IPS-20b (cell line): ENCODE measurements around the gene RPAP3.

ENCODE experiments used
- H3K27ac ChIP-seq: one replicate; pipeline ENCODE4 v1.5.1; 2013; ENCODE audit warnings: low read length
- H3K27me3 ChIP-seq: 2 replicates; pipeline ENCODE4 v1.6.1; 2013; ENCODE audit warnings: mild to moderate bottlenecking, low read length, inconsistent platforms; ENCODE audit not compliant: insufficient read depth
- H3K36me3 ChIP-seq: 2 replicates; pipeline ENCODE4 v1.6.1; 2013; ENCODE audit warnings: low read depth, mild to moderate bottlenecking, inconsistent platforms, low read length, moderate library complexity; ENCODE audit not compliant: insufficient read depth
- H3K4me1 ChIP-seq: 2 replicates; pipeline ENCODE4 v1.6.1; 2013; ENCODE audit warnings: mild to moderate bottlenecking, control low read depth, inconsistent platforms, low read length, moderate library complexity; ENCODE audit not compliant: insufficient read depth
- H3K4me3 ChIP-seq: 2 replicates; pipeline ENCODE4 v1.5.1; 2013; ENCODE audit warnings: mild to moderate bottlenecking, low read length, inconsistent platforms
- H3K9ac ChIP-seq: 2 replicates; pipeline ENCODE4 v1.6.1; 2013; ENCODE audit warnings: low read depth, mild to moderate bottlenecking, inconsistent platforms, low read length, moderate library complexity
- H3K9me3 ChIP-seq: 2 replicates; pipeline ENCODE4 v1.6.1; 2013; ENCODE audit warnings: mild to moderate bottlenecking, low read depth, low read length, inconsistent platforms; ENCODE audit not compliant: insufficient read depth

Gene RPAP3

DNA sequence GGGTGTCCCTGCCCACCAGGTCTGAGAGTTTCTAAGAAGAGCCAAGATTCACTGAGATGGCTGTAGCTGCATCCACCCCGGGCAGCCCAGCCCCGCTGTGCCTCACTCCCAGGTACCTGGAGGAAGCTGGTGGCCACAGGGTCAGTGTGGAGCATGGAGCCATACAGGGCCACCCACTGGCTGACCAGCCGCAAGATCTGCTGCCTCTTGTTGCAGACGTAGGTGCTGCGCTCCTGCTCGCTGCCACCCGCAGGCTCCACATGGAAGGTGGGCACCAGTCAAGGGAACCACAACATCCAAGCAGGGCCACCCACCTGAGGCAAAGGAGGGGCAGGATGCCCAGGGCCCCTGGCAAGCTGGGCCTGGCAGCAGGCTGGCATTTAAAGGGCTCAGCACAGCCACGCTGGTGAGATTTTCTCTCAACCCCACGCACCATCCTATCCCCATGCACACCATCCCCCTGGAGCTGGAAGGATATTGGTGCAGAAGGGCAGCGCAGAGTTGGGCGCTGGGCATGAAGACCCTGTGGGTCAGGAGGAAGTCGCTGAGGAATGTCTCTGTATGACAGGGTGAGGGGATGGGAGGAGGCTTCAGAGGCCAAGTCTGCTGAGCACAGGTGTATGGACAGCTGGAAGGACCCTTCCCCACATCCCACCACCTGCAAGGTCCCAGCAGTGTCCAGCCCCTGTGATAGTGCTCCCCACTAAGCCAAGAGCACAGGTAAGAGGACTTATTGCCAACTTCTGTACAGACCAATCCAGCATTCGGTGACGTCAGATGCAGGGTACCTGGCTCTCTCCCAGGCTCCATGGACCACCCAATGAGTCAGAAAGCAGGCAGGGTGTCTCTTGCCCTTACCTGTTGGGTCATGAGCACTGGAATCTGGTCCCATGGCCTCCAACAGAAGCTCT, 42.0 kb upstream of the RPAP3 start:
- no peaks in the 10 kb centered on the region for H3K27me3 ChIP-seq
- H3K4me3 ChIP-seq = no peak overlapping the region
- no peaks in the 10 kb centered on the region for H3K36me3 ChIP-seq
- H3K9ac ChIP-seq = no peak overlapping the region
- H3K4me1 ChIP-seq = peaks cover 2% of the 10 kb centered on the region
- no peaks in the 10 kb centered on the region for H3K9me3 ChIP-seq
- no peak overlapping the region for H3K27ac ChIP-seq

DNA sequence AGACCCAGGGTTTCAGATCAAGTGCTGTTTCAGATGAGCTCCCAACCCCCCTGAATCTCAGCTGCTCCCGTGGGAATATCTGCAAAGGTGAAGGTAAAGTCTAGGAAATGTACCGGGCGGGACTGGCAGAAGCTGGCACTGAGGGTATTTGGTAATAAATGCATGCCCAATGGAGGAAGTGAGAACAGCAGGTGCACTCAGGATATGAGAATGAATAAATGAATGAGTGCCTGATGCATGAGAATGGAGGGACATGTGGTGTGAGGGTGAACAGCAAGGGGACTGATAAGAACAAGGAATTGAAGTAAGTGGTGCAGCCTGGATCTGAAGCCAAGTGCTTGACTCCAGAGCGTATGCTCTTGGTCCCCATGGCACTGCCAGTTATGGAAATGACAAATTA, 41.3 kb upstream of the RPAP3 start:
- H3K4me3 ChIP-seq = no peak overlapping the region

DNA sequence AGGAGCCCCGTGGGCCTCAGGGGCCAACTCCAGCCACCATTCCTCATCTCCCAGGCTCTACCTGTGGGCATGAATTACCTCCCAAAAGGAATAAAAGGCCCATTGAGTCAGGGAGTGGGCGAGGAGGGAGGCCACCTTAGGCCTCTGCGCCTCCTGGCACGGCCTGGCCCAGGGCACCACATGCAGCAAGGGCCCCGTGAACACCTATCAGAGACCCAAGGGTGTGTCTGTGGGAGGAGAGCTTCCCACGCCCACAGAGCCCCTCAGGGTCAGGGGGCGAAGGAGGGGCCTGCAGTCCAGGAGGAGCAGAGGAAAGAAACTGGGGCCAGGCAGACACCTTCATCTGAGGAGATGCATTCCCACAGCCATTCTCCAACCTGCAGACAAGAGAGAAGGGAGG, 40.7 kb upstream of the RPAP3 start:
- no peaks in the 10 kb centered on the region for H3K36me3 ChIP-seq
- no peaks in the 10 kb centered on the region for H3K4me1 ChIP-seq
- no peak overlapping the region for H3K9ac ChIP-seq
- no peaks in the 10 kb centered on the region for H3K9me3 ChIP-seq
- H3K27me3 ChIP-seq = no peaks in the 10 kb centered on the region
- H3K27ac ChIP-seq = no peak overlapping the region
- H3K4me3 ChIP-seq = no peak overlapping the region

More for the DNA sequence above, 41.3 kb upstream of the RPAP3 start:
- no peaks in the 10 kb centered on the region for H3K9me3 ChIP-seq
- H3K9ac ChIP-seq = no peak overlapping the region
- H3K36me3 ChIP-seq = no peaks in the 10 kb centered on the region
- H3K27me3 ChIP-seq = no peaks in the 10 kb centered on the region
- H3K27ac ChIP-seq = no peak overlapping the region
- no peaks in the 10 kb centered on the region for H3K4me1 ChIP-seq

DNA sequence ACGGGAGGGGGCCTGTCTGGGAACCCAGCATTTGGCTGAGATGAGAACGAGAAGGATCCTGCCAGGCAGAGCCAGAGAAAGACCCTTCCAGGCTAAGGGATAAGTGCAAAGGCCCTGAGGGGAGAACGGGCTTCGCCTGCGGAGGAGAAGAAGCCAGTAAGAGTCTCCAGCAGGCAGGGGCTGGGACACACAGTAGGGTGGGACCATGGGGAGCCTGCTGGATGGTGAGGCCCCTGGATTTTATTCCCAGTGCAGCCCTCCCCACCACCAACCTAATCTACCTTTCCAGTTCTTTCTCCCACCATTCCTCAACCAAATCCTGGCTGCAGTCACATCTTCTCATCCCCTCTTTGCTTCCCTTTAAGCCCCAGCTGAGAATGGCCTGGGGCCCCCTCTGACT, 40.2 kb upstream of the RPAP3 start:
- Histone ChIP-seq H3K9ac (no peak overlapping the region), H3K27ac (no peak overlapping the region), H3K4me1 (no peaks in the 10 kb centered on the region), H3K36me3 (no peaks in the 10 kb centered on the region), H3K9me3 (no peaks in the 10 kb centered on the region), H3K27me3 (no peaks in the 10 kb centered on the region), H3K4me3 (no peak overlapping the region)

DNA sequence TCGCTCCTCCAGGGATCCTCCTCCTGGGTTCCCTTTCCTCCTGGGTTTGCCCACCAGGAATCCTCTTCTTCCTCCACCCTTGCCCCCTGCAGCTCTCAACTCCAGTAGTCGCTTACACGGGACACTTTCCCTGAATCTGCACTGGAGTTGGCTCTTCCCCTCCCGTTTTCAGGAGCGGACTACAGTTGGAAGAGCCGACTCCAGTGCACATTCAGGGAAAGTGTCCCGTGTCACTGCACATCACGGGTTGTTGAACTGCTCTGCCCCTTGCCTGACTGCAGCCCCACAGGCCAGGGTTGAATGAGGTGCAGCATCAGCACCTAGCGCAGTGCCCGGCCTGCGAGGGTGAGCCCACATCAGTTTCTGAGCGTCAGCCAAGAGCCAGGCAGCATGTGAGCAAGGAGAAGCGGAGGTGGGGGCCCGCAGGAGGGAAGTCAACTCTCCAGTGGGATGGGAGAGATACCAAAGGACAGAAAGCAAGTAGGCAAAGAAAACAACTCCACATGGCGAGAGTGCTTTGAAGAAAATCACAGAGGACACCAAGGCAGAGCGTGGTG, 39.7 kb upstream of the RPAP3 start:
- Histone ChIP-seq H3K9ac (no peak overlapping the region), H3K4me1 (no peaks in the 10 kb centered on the region), H3K27ac (no peak overlapping the region), H3K4me3 (no peak overlapping the region), H3K9me3 (no peaks in the 10 kb centered on the region), H3K27me3 (no peaks in the 10 kb centered on the region), H3K36me3 (no peaks in the 10 kb centered on the region)

DNA sequence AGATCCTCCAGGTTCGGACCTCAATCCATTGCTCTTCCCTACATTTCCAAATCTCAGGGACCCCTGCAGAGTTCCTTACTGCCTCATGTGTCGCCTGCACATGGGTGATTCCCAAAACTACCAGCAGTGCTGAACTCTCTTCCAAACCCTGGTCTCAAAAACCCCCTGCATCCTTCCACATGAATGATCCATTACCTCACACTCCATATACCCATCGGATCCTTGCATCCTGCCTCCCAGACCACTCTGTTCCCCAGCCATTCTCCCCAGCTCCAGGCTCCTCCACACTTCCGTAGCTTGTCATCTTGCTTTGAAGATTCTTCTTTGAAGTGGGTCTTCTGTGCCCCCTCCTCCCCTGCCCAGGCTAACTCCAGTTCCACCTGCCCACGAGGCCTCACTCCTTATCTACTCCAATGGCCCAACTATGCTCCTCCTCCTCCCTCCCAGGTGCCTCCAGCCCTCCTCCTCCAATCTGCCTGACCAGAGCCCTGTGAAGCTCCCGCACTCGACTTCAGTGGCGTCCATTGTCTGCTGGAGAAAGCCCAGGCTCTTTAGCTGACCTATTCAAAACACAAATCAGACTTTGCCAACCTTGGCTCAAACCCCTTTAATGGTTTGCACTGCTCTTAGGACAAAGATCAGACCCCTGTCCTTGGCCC, 39.1 kb upstream of the RPAP3 start:
- Histone ChIP-seq H3K9ac (no peak overlapping the region), H3K4me1 (no peaks in the 10 kb centered on the region), H3K36me3 (no peaks in the 10 kb centered on the region), H3K27me3 (no peaks in the 10 kb centered on the region), H3K9me3 (no peaks in the 10 kb centered on the region), H3K4me3 (no peak overlapping the region), H3K27ac (no peak overlapping the region)

DNA sequence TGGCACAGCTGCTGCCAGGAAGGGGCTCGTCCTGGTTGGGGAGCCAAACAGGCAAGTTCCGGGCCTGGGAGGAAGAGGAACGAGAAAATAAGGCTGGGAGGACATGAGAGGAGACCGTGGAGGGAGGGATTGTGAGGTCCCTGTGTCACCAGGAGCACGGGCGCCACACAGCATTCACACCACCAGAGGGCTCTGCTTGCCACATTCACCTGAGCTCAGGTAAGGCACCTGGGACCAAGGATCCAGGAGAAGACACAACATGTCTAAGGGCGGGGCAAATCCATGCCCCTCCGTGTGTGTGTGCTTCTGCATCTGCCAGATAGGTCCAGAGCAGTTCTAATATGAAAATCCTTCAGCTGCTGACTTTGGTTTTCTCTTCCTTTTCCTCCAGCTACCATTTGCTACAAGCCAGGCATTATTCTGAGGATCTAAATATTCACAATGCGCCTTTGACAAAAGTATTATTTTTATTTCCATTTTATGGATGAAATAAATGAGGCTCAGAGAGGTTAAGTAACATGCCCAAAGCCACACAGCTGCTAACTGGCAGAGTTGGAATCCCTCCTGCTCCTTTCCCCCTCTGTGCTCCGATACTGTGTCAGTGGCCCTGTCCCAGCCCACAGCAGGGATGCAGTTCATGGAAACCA, 38.3 kb upstream of the RPAP3 start:
- H3K27ac ChIP-seq = no peak overlapping the region
- no peaks in the 10 kb centered on the region for H3K27me3 ChIP-seq
- no peaks in the 10 kb centered on the region for H3K36me3 ChIP-seq
- H3K9me3 ChIP-seq = no peaks in the 10 kb centered on the region
- no peaks in the 10 kb centered on the region for H3K4me1 ChIP-seq
- H3K4me3 ChIP-seq = no peak overlapping the region
- no peak overlapping the region for H3K9ac ChIP-seq

DNA sequence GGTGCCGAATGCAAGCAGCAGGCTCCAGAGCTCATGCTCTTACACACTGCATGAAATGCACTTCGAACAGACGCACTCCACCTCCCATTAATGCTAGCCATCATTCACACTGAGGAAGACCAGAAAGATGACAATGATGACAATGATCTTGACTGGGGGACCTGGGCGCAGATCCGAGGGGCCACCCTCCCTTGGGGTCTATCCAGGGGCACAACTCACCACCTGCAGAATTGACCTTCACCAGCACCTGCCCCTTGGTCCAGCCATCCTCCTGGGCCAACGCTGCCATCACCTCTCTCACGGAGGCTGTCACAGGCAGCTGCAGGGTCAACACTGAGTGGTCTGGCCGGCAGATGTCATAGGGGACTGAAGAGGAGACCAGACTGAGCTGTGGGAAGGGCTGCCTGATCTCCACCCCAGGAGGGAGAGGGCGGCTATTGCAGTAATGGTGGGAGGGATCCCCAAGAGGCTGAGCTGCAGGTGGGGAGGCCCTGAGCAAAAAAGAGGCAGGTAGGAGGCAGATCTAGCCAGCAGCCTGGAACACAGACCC, 37.6 kb upstream of the RPAP3 start:
- Histone ChIP-seq H3K9me3 (no peaks in the 10 kb centered on the region), H3K27ac (no peak overlapping the region), H3K36me3 (no peaks in the 10 kb centered on the region), H3K4me1 (no peaks in the 10 kb centered on the region), H3K4me3 (no peak overlapping the region), H3K9ac (no peak overlapping the region), H3K27me3 (no peaks in the 10 kb centered on the region)

DNA sequence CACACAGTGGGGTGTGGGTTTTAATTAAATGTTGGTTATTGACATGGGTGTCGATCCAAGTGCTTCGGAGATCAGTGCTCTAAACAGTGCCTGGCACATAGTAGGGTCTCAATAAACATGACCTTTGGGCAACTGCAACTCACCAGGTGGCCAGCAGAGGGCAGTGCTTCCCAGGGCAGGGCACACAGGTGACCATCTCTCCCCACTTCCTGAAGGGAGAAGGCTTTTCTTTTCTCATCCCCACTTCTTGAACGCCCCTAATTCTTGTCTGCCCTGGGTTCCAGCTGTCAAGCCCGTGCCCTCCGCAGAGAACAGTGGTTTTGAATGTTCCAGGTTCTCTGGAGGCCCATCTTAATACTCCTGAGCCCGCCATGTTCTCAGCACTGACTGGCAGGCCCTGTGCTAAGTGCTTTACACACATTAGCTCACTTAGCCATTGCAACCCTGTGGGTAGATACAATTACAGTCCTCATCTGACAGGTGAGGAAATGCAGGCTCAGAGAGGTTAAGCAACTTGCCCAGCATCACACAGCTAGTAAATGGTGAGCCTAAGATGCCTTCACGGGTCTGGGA, 36.5 kb upstream of the RPAP3 start:
- H3K4me1 ChIP-seq = no peaks in the 10 kb centered on the region
- no peaks in the 10 kb centered on the region for H3K9me3 ChIP-seq
- no peak overlapping the region for H3K9ac ChIP-seq
- H3K4me3 ChIP-seq = no peak overlapping the region
- no peak overlapping the region for H3K27ac ChIP-seq
- no peaks in the 10 kb centered on the region for H3K36me3 ChIP-seq
- H3K27me3 ChIP-seq = no peaks in the 10 kb centered on the region

DNA sequence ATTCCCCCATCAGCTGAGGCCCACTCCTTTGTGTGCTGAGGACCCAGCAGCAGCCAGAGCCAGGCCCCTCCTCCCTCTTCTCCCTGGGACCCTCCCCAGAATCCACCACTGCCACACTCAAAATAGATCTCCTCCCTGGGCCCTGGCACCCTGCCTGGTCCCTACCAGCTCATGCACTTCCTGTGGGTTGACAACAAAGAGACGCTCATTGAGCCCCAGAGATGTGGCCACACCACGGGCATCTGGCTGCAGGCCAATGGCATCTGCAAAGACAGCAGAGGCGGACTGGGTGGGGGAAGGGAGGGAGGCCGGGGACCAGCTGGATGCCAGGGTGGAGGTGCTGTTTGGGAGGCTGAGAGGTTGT, 35.5 kb upstream of the RPAP3 start:
- Histone ChIP-seq H3K27ac (no peak overlapping the region), H3K9me3 (no peaks in the 10 kb centered on the region), H3K36me3 (no peaks in the 10 kb centered on the region), H3K9ac (no peak overlapping the region), H3K4me3 (no peak overlapping the region), H3K27me3 (no peaks in the 10 kb centered on the region), H3K4me1 (no peaks in the 10 kb centered on the region)

DNA sequence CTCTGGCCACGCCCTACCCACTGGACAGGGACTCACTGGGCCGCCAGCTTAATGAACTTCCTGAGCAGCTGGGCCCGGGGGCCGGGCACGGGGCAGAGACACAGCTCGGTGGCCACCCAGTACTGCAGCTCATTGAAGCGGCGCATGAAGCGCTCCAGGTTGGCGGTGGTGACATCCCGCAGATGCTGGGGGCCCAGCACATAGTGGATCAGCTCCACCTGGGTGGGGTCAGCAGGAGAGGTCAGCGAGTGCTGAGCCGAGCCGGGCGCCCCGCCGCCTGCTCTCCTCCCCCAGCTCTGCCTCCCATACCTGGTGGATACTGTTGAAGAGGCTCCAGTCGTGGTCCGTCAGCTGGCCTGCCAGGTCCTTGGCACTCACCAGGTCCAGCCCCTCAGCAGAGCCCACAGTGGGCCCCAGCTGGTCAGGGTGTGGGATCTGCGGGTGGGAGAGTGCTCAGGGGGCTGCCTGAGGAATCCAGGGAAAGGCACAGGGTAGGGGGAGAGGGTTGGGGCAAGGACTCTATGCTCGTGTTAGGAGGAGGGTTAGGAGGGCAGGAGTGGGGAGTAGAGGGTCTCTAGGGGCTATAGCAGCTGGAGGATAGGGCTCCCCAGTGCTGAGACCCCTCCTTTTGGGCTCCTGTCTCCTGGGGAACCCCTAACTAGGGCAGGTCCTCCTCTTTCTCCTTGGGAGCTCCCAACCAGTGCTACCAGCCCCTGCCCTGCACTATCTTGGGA, 34.9 kb upstream of the RPAP3 start:
- H3K27me3 ChIP-seq = no peaks in the 10 kb centered on the region
- no peak overlapping the region for H3K4me3 ChIP-seq
- H3K36me3 ChIP-seq = no peaks in the 10 kb centered on the region
- H3K27ac ChIP-seq = no peak overlapping the region
- no peak overlapping the region for H3K9ac ChIP-seq
- no peaks in the 10 kb centered on the region for H3K4me1 ChIP-seq
- H3K9me3 ChIP-seq = no peaks in the 10 kb centered on the region
